ENCODE measurements around the gene CXCR4.

The CXCR4 gene

GRCh38 chr2:136135921-136136906, 18.3 kb upstream of the CXCR4 start:
- Histone ChIP-seq H3K27me3 (ENCODE audit: insufficient read depth, poor library complexity, severe bottlenecking) (peaks cover 7% of the 10 kb centered on the region), H3K27ac (ENCODE audit: poor library complexity, severe bottlenecking) (no peak overlapping the region), H3K9me3 (ENCODE audit: severe bottlenecking) (no peaks in the 10 kb centered on the region), H3K4me3 (ENCODE audit: severe bottlenecking) (no peak overlapping the region), H3K4me1 (ENCODE audit: insufficient read depth, poor library complexity, severe bottlenecking) (no peaks in the 10 kb centered on the region), H3K36me3 (ENCODE audit: low read depth) (no peaks in the 10 kb centered on the region)
- DNase-seq (ENCODE audit: low spot score) (no peak), ATAC-seq (ENCODE audit: low read depth) (no peak)
- no peak for TF ChIP-seq CTCF (IDR thresholded peaks at IDR 0.05; ENCODE audit: poor library complexity, severe bottlenecking)

GRCh38 chr2:136135462-136135861, 17.5 kb upstream of the CXCR4 start:
- ATAC-seq (ENCODE audit: low read depth) (no peak), DNase-seq (ENCODE audit: low spot score) (no peak)
- Histone ChIP-seq H3K27ac (ENCODE audit: poor library complexity, severe bottlenecking) (no peak overlapping the region), H3K36me3 (ENCODE audit: low read depth) (no peaks in the 10 kb centered on the region), H3K4me1 (ENCODE audit: insufficient read depth, poor library complexity, severe bottlenecking) (no peaks in the 10 kb centered on the region), H3K4me3 (ENCODE audit: severe bottlenecking) (no peak overlapping the region), H3K27me3 (ENCODE audit: insufficient read depth, poor library complexity, severe bottlenecking) (peaks cover 3% of the 10 kb centered on the region), H3K9me3 (ENCODE audit: severe bottlenecking) (no peaks in the 10 kb centered on the region)
- TF ChIP-seq CTCF (IDR thresholded peaks at IDR 0.05; ENCODE audit: poor library complexity, severe bottlenecking): no peak

GRCh38 chr2:136134126-136134525, 16.2 kb upstream of the CXCR4 start:
- no peak overlapping the region for H3K4me3 ChIP-seq (ENCODE audit: severe bottlenecking)
- no peak for TF ChIP-seq CTCF (IDR thresholded peaks at IDR 0.05; ENCODE audit: poor library complexity, severe bottlenecking)

GRCh38 chr2:136133586-136133985, 15.6 kb upstream of the CXCR4 start:
- Histone ChIP-seq H3K9me3 (ENCODE audit: severe bottlenecking) (no peaks in the 10 kb centered on the region), H3K4me3 (ENCODE audit: severe bottlenecking) (no peak overlapping the region), H3K27me3 (ENCODE audit: insufficient read depth, poor library complexity, severe bottlenecking) (peaks cover 6% of the 10 kb centered on the region), H3K36me3 (ENCODE audit: low read depth) (no peaks in the 10 kb centered on the region), H3K27ac (ENCODE audit: poor library complexity, severe bottlenecking) (no peak overlapping the region), H3K4me1 (ENCODE audit: insufficient read depth, poor library complexity, severe bottlenecking) (no peaks in the 10 kb centered on the region)
- ATAC-seq (ENCODE audit: low read depth): no peak
- no peak for TF ChIP-seq CTCF (IDR thresholded peaks at IDR 0.05; ENCODE audit: poor library complexity, severe bottlenecking)
- DNase-seq (ENCODE audit: low spot score): no peak

More at GRCh38 chr2:136134126-136134525, 16.2 kb upstream of the CXCR4 start:
- no peak for ATAC-seq (ENCODE audit: low read depth)
- H3K9me3 ChIP-seq (ENCODE audit: severe bottlenecking): no peaks in the 10 kb centered on the region
- H3K27ac ChIP-seq (ENCODE audit: poor library complexity, severe bottlenecking): no peak overlapping the region
- no peak for DNase-seq (ENCODE audit: low spot score)
- H3K4me1 ChIP-seq (ENCODE audit: insufficient read depth, poor library complexity, severe bottlenecking): no peaks in the 10 kb centered on the region
- H3K27me3 ChIP-seq (ENCODE audit: insufficient read depth, poor library complexity, severe bottlenecking): peaks cover 6% of the 10 kb centered on the region
- no peaks in the 10 kb centered on the region for H3K36me3 ChIP-seq (ENCODE audit: low read depth)

- H3K27me3 ChIP-seq (ENCODE audit: insufficient read depth, poor library complexity, severe bottlenecking): peaks cover 6% of the 10 kb centered on the region
- H3K36me3 ChIP-seq (ENCODE audit: low read depth): no peaks in the 10 kb centered on the region
- H3K4me3 ChIP-seq (ENCODE audit: severe bottlenecking): no peak overlapping the region
- no peaks in the 10 kb centered on the region for H3K4me1 ChIP-seq (ENCODE audit: insufficient read depth, poor library complexity, severe bottlenecking)
- H3K9me3 ChIP-seq (ENCODE audit: severe bottlenecking): no peaks in the 10 kb centered on the region
- TF ChIP-seq CTCF (IDR thresholded peaks at IDR 0.05; ENCODE audit: poor library complexity, severe bottlenecking): no peak
- no peak overlapping the region for H3K27ac ChIP-seq (ENCODE audit: poor library complexity, severe bottlenecking)
- DNase-seq (ENCODE audit: low spot score) (no peak), ATAC-seq (ENCODE audit: low read depth) (no peak)
Measured at GRCh38 chr2:136133176-136133575, 15.2 kb upstream of the CXCR4 start.
